Measurements from ENCODE around the gene GGTLC2.

The GGTLC2 gene

DNA sequence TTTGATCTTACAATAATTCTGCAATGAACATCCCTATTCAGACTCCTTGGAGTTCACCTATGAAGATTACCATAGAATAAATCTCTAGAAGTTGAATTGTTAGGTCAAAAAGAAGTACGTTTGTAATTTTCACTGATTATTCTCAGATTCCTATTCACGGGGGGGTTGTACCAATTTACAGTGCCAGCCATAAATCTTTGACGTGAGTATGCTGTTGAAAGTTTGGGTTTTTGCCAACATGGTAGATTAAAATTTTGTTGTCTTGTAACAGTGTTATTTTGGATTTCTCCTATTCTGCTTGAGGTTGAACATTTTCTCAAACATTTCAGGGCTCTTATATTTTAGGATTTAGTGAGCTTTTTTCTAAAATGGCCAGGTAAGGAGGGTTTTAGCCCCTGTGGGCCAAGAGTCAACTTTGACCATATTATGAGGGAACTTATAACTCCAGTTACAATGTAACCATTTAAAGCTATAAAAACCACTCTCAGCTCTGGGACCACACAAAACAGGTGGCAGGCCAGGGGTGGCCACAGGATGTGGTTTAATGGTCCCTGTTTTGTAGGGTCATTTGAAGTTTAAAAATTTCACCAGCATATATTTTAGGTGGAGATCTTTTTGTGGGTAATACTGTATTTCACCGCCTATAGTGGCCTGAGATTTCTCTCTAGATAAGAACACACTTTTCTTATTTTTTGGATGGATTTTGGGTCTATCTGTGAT lies 25.8 kb downstream of the GGTLC2 start:
- ChIA-PET CTCF (no interaction called here), POLR2A (no interaction called here)
- TF ChIP-seq ELF4 (IDR thresholded peaks at IDR 0.05) (no peak), ARNT (IDR thresholded peaks at IDR 0.05) (no peak), FOXA1 (IDR thresholded peaks at IDR 0.05) (no peak), CTBP1 (IDR thresholded peaks at IDR 0.05; ENCODE audit: borderline replicate concordance) (no peak), HDGF (IDR thresholded peaks at IDR 0.05; ENCODE audit: borderline replicate concordance) (no peak), SP1 (IDR thresholded peaks at IDR 0.05) (no peak), BHLHE40 (IDR thresholded peaks at IDR 0.05; ENCODE audit: borderline replicate concordance) (no peak), L3MBTL2 (conservative IDR thresholded peaks at IDR 0.05) (no peak), LEF1 (IDR thresholded peaks at IDR 0.05; ENCODE audit: borderline replicate concordance) (no peak), SUZ12 (IDR thresholded peaks at IDR 0.05) (no peak), ZNF384 (IDR thresholded peaks at IDR 0.05) (no peak), NFRKB (IDR thresholded peaks at IDR 0.05) (no peak), FOXM1 (IDR thresholded peaks at IDR 0.05; ENCODE audit: borderline replicate concordance) (no peak)
- TF ChIP-seq, protein P1, sequence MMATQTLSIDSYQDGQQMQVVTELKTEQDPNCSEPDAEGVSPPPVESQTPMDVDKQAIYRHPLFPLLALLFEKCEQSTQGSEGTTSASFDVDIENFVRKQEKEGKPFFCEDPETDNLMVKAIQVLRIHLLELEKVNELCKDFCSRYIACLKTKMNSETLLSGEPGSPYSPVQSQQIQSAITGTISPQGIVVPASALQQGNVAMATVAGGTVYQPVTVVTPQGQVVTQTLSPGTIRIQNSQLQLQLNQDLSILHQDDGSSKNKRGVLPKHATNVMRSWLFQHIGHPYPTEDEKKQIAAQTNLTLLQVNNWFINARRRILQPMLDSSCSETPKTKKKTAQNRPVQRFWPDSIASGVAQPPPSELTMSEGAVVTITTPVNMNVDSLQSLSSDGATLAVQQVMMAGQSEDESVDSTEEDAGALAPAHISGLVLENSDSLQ (IDR thresholded peaks at IDR 0.05) = no peak
- no peak for DNase-seq (ENCODE audit: extremely low spot score)

DNA sequence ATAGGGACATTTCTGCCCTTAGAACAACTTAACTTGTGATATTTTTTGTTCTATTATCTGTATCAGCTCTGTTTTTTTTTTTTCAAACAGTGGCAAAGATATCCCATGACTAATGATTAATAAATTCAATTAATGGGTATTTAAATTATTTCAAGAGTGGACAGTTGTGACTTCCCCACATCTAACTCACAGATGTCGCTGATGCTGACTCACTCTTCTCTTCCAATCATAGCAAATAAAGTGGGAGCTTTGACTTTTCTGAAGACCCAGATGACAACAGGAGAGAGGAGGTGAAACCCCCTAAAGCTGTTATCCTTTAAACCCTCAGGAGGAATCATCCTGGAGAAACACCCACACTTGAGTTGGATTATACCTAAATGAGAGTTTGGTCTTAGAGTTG lies 27.1 kb downstream of the GGTLC2 start:
- no peak for TF ChIP-seq L3MBTL2 (conservative IDR thresholded peaks at IDR 0.05)
- TF ChIP-seq, protein P1 (IDR thresholded peaks at IDR 0.05) = no peak
- TF ChIP-seq FOXA1 (IDR thresholded peaks at IDR 0.05) = no peak
- no peak for TF ChIP-seq ZNF384 (IDR thresholded peaks at IDR 0.05)
- no peak for TF ChIP-seq SP1 (IDR thresholded peaks at IDR 0.05)
- TF ChIP-seq HDGF (IDR thresholded peaks at IDR 0.05; ENCODE audit: borderline replicate concordance) = no peak
- no peak for TF ChIP-seq ELF4 (IDR thresholded peaks at IDR 0.05)
- no peak for TF ChIP-seq LEF1 (IDR thresholded peaks at IDR 0.05; ENCODE audit: borderline replicate concordance)
- TF ChIP-seq ARNT (IDR thresholded peaks at IDR 0.05) = no peak
- TF ChIP-seq CTBP1 (IDR thresholded peaks at IDR 0.05; ENCODE audit: borderline replicate concordance) = no peak
- no peak for TF ChIP-seq FOXK2 (IDR thresholded peaks at IDR 0.05)
- no peak for TF ChIP-seq SUZ12 (IDR thresholded peaks at IDR 0.05)
- no peak for TF ChIP-seq FOXM1 (IDR thresholded peaks at IDR 0.05; ENCODE audit: borderline replicate concordance)
- TF ChIP-seq BHLHE40 (IDR thresholded peaks at IDR 0.05; ENCODE audit: borderline replicate concordance) = no peak
- no peak for TF ChIP-seq NFRKB (IDR thresholded peaks at IDR 0.05)
- TF ChIP-seq TARDBP (IDR thresholded peaks at IDR 0.05) = no peak
- ChIA-PET POLR2A (no interaction called here), CTCF (no interaction called here)
- DNase-seq (ENCODE audit: extremely low spot score) = no peak

DNA sequence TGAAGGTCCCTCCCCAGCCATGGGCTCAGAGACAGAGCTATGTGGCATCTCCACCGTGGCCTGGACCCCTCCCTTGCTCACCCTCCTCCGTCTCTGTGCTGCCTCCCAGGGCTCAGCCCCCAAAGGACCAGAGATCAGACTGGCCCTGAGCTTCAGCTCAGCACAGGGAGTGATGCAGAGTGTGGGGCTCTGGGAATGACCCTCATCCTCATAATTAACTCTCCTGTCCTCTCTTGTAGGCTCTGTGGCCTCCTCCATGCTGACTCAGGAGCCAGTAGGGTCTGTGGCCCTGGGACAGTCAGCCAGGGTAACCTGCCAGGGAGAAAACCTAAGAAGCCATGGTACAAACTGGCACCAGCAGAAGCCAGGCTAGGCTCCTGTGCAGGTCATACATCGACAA lies 28.7 kb downstream of the GGTLC2 start:
- CTCF ChIA-PET = interaction anchor here (0.6 kb wide), 1 partner anchor 90 kb away, joined by 5 read pairs; no protein-coding TSS in a partner anchor
- POLR2A ChIA-PET = no interaction called here
- DNase-seq (ENCODE audit: extremely low spot score) = no peak
- no peak for TF ChIP-seq NFRKB (IDR thresholded peaks at IDR 0.05)
- no peak for TF ChIP-seq FOXA1 (IDR thresholded peaks at IDR 0.05)
- TF ChIP-seq ELF4 (IDR thresholded peaks at IDR 0.05) = no peak
- no peak for TF ChIP-seq HDGF (IDR thresholded peaks at IDR 0.05; ENCODE audit: borderline replicate concordance)

DNA sequence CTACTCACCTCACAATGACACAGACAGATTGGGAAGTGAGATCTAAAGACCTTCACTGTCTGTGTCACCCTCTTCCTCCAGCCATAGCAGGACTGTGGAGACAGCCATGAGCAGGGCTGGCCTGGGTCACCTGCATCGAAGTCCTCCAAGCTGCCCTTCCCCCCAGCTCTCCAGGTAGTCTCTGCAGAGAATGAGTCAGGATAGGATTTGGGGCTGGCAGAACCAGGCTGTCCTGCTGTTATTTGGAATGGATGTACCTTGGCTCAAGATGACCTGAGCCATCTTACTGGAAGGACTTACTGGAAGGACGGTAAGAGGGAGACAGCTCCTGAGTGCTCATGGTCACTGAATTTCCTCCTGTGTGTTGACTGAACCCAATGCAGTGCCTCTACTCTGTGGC lies 29.2 kb downstream of the GGTLC2 start:
- ChIA-PET POLR2A (no interaction called here), CTCF (interaction anchor here (0.6 kb wide), 1 partner anchor 90 kb away, joined by 5 read pairs; no protein-coding TSS in a partner anchor)
- TF ChIP-seq FOXA1 (IDR thresholded peaks at IDR 0.05) (no peak), SUZ12 (IDR thresholded peaks at IDR 0.05) (no peak), ELF4 (IDR thresholded peaks at IDR 0.05) (no peak), ARNT (IDR thresholded peaks at IDR 0.05) (no peak), CTBP1 (IDR thresholded peaks at IDR 0.05; ENCODE audit: borderline replicate concordance) (no peak), FOXK2 (IDR thresholded peaks at IDR 0.05) (no peak), ZNF384 (IDR thresholded peaks at IDR 0.05) (no peak), HDGF (IDR thresholded peaks at IDR 0.05; ENCODE audit: borderline replicate concordance) (no peak)
- DNase-seq (ENCODE audit: extremely low spot score) = no peak

DNA sequence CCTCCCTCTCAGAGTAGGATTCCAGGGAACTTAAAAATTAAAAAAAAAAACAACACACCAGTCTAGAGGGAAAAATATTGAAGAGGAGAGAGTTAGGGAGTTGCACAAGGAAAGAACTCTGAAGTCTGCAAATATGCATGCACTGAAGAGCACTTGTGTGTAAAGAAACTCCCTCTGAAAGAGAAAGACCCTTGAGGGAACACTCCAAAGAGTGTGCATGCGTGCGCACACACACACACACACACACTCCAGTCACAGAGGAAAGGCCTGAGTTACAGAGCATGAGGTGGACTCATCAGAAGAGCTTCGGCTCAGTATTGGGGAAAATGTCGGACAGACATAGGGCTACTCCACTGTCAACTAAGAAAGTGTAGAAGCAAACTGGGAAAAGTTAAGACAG lies 30.1 kb downstream of the GGTLC2 start:
- DNase-seq (ENCODE audit: extremely low spot score) = no peak
- ChIA-PET POLR2A (no interaction called here), CTCF (interaction anchor here (0.7 to 1.0 kb wide), 2 partner anchors 9 to 235 kb away, joined by 3 to 6 read pairs; no protein-coding TSS in a partner anchor)
- TF ChIP-seq FOXM1 (IDR thresholded peaks at IDR 0.05; ENCODE audit: borderline replicate concordance) = no peak
- TF ChIP-seq ZNF384 (IDR thresholded peaks at IDR 0.05) = no peak
- TF ChIP-seq FOXA1 (IDR thresholded peaks at IDR 0.05) = no peak
- TF ChIP-seq SUZ12 (IDR thresholded peaks at IDR 0.05) = no peak
- no peak for TF ChIP-seq NFRKB (IDR thresholded peaks at IDR 0.05)
- TF ChIP-seq CTBP1 (IDR thresholded peaks at IDR 0.05; ENCODE audit: borderline replicate concordance) = no peak
- TF ChIP-seq ARNT (IDR thresholded peaks at IDR 0.05) = no peak
- TF ChIP-seq, protein P1 (IDR thresholded peaks at IDR 0.05) = no peak
- TF ChIP-seq L3MBTL2 (conservative IDR thresholded peaks at IDR 0.05) = no peak
- TF ChIP-seq LEF1 (IDR thresholded peaks at IDR 0.05; ENCODE audit: borderline replicate concordance) = no peak
- TF ChIP-seq BHLHE40 (IDR thresholded peaks at IDR 0.05; ENCODE audit: borderline replicate concordance) = no peak
- TF ChIP-seq ELF4 (IDR thresholded peaks at IDR 0.05) = no peak

DNA sequence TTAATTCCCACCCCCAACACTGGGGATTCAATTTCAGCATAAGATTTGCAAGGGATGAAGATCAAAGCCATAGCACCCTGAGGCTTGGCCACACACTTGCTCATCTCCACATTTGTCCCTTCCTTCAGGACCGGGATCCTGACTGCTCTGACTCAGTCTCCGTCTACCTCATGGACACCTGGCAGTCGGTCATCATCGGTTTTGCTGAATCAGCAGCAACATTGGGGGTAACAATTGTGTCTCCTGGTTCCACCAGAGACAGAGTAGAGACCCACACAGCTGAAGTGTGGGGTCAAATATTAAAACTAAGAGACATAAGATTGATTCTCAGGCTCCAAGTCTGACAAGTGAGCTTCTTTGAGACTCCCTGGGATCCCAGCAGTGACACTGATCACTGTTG lies 34.6 kb downstream of the GGTLC2 start:
- no peak for DNase-seq (ENCODE audit: extremely low spot score)
- TF ChIP-seq ZNF384 (IDR thresholded peaks at IDR 0.05) = no peak
- TF ChIP-seq L3MBTL2 (conservative IDR thresholded peaks at IDR 0.05) = no peak
- no peak for TF ChIP-seq TARDBP (IDR thresholded peaks at IDR 0.05)
- TF ChIP-seq, protein P1 (IDR thresholded peaks at IDR 0.05) = no peak
- no peak for TF ChIP-seq ELF4 (IDR thresholded peaks at IDR 0.05)
- TF ChIP-seq CTBP1 (IDR thresholded peaks at IDR 0.05; ENCODE audit: borderline replicate concordance) = no peak
- no peak for TF ChIP-seq LEF1 (IDR thresholded peaks at IDR 0.05; ENCODE audit: borderline replicate concordance)
- no peak for TF ChIP-seq FOXM1 (IDR thresholded peaks at IDR 0.05; ENCODE audit: borderline replicate concordance)
- no peak for TF ChIP-seq HDGF (IDR thresholded peaks at IDR 0.05; ENCODE audit: borderline replicate concordance)
- TF ChIP-seq FOXK2 (IDR thresholded peaks at IDR 0.05) = no peak
- TF ChIP-seq BHLHE40 (IDR thresholded peaks at IDR 0.05; ENCODE audit: borderline replicate concordance) = no peak
- ChIA-PET CTCF (interaction anchor here (0.6 to 1.3 kb wide), 2 partner anchors 13 to 146 kb away, joined by 4 read pairs; no protein-coding TSS in a partner anchor), POLR2A (no interaction called here)

Measured in HEK293T (cell line).